Cardiac atrium fibroblast (primary cell): ENCODE measurements around the gene NBPF4. TPM values are rescaled to one million over a fixed set of nuclear protein-coding genes. Genes with fewer than 3 reads are reported as not detected.

ENCODE experiments used
- total RNA-seq: library from RNA; depleted of rRNA; stranded (reverse); fragments of >200 nt; gene quantifications from 2 replicates; pipeline ENCODE4 v1.2.3, GENCODE V29; 2015

Gene NBPF4
- not detected in 2 replicates for total RNA-seq

GRCh38 chr1:108243976-108244375, at the start of gene NBPF4:
NBPF4 (minus strand) TSS chr1:108244076; CDS start chr1:108243761, 315 bp downstream.

GRCh38 chr1:108199781-108200686, 43.8 kb downstream of the NBPF4 start, which contains the start of gene SLC25A24:
SLC25A24 (minus strand) TSS chr1:108200343; CDS start chr1:108200138, 205 bp downstream.

Other genes starting within 250 kb of the NBPF4 start
- gene SLC25A24, start 43.7 kb downstream of the NBPF4 start, total RNA-seq: 28.0 and 28.8 TPM in 2 replicates
- gene NBPF6, start 206.3 kb upstream of the NBPF4 start, total RNA-seq: under 0.01 TPM in 1 of 2 replicates, not detected in the other